Common myeloid progenitor, CD34-positive (primary cell): ENCODE measurements around the gene IL12RB2.

ENCODE experiments used
- CTCF ChIA-PET: fragments of 350-600 bp; sonication (Branson Sonifier 250); formaldehyde crosslinking; loops from one replicate; lab custom pipeline; 2021; ENCODE audit warnings: antibody characterized with exemption; lab: Charles Lee
- POLR2A ChIA-PET: fragments of 350-600 bp; sonication (Branson Sonifier 250); formaldehyde crosslinking; loops from one replicate; lab custom pipeline; 2021; ENCODE audit warnings: antibody characterized with exemption; lab: Charles Lee
- DNase-seq, 3 donors: peaks; one replicate each; pipeline versions ENCODE4 v3.0.0 to v3.0.0-alpha.2; 2013
- H3K27ac ChIP-seq, 2 experiments: 1 replicate in 1 of 2; 2 replicates in 1 of 2; pipeline ENCODE4 v1.7.0; 2013; ENCODE audit warnings: inconsistent platforms in 2 of 2, low read length in 2 of 2, mild to moderate bottlenecking in 2 of 2, low read depth in 1 of 2, moderate library complexity in 1 of 2; ENCODE audit not compliant: severe bottlenecking in 2 of 2, insufficient read depth in 1 of 2, poor library complexity in 1 of 2
- H3K27me3 ChIP-seq, 5 experiments: replicated peaks in 2 of 5; 1 replicate in 3 of 5; 2 replicates in 2 of 5; pipeline versions ENCODE4 v1.6.1 to v1.7.0; 2013; ENCODE audit warnings: low read length in 4 of 5, mild to moderate bottlenecking in 2 of 5, moderate library complexity in 2 of 5, inconsistent platforms in 1 of 5; ENCODE audit not compliant: insufficient read depth in 5 of 5, control insufficient read depth in 4 of 5
- H3K36me3 ChIP-seq, 4 experiments: 1 replicate in 2 of 4; 2 replicates in 2 of 4; pipeline versions ENCODE4 v1.6.1 to v1.7.0; 2013; ENCODE audit warnings: low read length in 3 of 4, control low read depth in 1 of 4, mild to moderate bottlenecking in 1 of 4; ENCODE audit not compliant: control insufficient read depth in 4 of 4, insufficient read depth in 4 of 4
- H3K4me1 ChIP-seq, 4 experiments: 1 replicate in 3 of 4; 2 replicates in 1 of 4; pipeline versions ENCODE4 v1.6.1 to v1.7.1; 2013; ENCODE audit warnings: low read length in 3 of 4, mild to moderate bottlenecking in 3 of 4, control low read depth in 1 of 4, inconsistent platforms in 1 of 4, moderate library complexity in 1 of 4; ENCODE audit not compliant: control insufficient read depth in 4 of 4, insufficient read depth in 4 of 4; ENCODE audit errors: control extremely low read depth in 1 of 4
- H3K4me3 ChIP-seq, 7 experiments: 1 replicate in 4 of 7; 2 replicates in 3 of 7; pipeline versions ENCODE4 v1.5.1 to v1.7.0; 2013; ENCODE audit warnings: mild to moderate bottlenecking in 7 of 7, low read length in 6 of 7, moderate library complexity in 6 of 7, inconsistent platforms in 2 of 7, low read depth in 2 of 7, control low read depth in 1 of 7; ENCODE audit not compliant: insufficient read depth in 4 of 7, control insufficient read depth in 1 of 7; ENCODE audit errors: extremely low read depth in 1 of 7
- H3K9me3 ChIP-seq, 5 experiments: 1 replicate in 4 of 5; 2 replicates in 1 of 5; pipeline versions ENCODE4 v1.6.1 to v1.7.1; 2013; ENCODE audit warnings: low read length in 4 of 5, mild to moderate bottlenecking in 2 of 5, inconsistent platforms in 1 of 5, low read depth in 1 of 5, moderate library complexity in 1 of 5; ENCODE audit not compliant: control insufficient read depth in 4 of 5, insufficient read depth in 2 of 5; ENCODE audit errors: control extremely low read depth in 1 of 5
- WGBS: methylation state at CpG from one replicate; pipeline ENCODE4 v1.1.5; 2013; ENCODE audit not compliant: insufficient coverage; 5-methylcytosine and 5-hydroxymethylcytosine counted together

The IL12RB2 gene

DNA sequence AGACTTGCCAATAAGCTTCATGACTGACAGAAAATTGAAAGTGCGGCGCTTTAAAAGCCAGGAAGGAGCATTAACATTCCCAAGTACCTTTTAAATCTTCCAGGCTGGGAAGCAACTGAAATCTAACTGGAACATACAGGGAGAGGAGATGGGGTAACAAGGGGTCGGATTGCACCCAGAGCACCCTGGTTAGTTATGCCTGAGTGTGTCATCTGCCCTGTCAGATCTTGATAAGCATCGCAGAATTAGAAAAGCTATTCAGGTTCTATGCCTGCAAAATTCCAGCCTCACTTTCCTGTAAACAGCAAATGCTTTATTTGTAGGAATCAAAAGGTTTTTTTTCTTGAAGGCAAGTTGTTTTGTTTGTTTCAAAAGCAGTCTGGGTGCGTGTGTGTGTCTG lies 64.0 kb downstream of the IL12RB2 start:
- ChIA-PET POLR2A (no interaction called here), CTCF (interaction anchor here (1.1 kb wide), 1 partner anchor 21 kb away, joined by 4 read pairs; no protein-coding TSS in a partner anchor)
- no peaks in the 10 kb centered on the region for H3K9me3 ChIP-seq
- DNase-seq, result no peak
- no peaks in the 10 kb centered on the region for H3K27me3 ChIP-seq
- H3K36me3 ChIP-seq, result peaks cover 6 to 64% (median 21%) of the 10 kb centered on the region in 4 experiments
- no peaks in the 10 kb centered on the region for H3K4me1 ChIP-seq
- no peak overlapping the region for H3K4me3 ChIP-seq
- 100% methylated on average over 4 of the region's 5 CpGs for WGBS
- H3K27ac ChIP-seq, result no peak overlapping the region

DNA sequence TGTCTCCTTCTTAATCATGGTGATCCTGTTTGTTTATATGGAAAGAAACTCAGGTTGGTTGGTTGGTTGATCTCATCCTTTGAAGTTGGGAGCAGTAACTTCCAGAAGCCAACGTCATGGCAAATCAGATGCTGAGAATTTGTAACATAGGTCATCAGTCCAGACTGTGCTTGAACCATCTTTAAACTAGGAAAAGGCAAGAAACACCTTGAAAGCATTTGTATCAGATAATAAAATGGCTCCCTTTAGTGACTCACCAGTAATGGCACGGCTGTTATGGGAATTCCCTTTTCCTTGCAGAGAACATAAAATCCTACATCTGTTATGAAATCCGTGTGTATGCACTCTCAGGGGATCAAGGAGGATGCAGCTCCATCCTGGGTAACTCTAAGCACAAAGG lies 64.5 kb downstream of the IL12RB2 start:
- DNase-seq, result no peak
- H3K27me3 ChIP-seq, result no peaks in the 10 kb centered on the region
- ChIA-PET CTCF (interaction anchor here (1.1 kb wide), 1 partner anchor 21 kb away, joined by 4 read pairs; no protein-coding TSS in a partner anchor), POLR2A (no interaction called here)
- no peaks in the 10 kb centered on the region for H3K4me1 ChIP-seq
- no peaks in the 10 kb centered on the region for H3K9me3 ChIP-seq
- no peak overlapping the region for H3K27ac ChIP-seq
- H3K4me3 ChIP-seq, result no peak overlapping the region
- WGBS, result 96% methylated on average over 3 of the region's 3 CpGs
- H3K36me3 ChIP-seq, result peaks cover 6 to 62% (median 20%) of the 10 kb centered on the region in 4 experiments

DNA sequence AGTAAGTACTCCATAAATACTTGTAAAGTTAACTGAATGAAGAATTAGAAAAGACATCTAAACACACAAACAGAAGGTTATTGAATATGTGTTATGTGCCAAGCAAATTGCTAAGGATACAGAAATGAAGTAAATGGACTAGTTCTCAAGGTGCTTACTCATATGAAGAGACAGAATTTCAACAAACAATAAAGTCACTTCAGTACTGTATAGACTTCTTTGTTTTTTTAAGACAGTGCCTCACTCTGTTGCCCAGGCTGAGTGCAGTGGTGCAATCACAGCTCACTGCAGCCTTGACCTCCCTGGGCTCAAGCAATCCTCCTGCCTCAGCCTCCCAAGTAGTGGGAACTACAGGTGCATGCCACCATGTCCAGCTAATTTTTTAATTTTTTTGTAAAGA lies 65.2 kb downstream of the IL12RB2 start:
- Histone ChIP-seq H3K4me3 (no peak overlapping the region), H3K4me1 (no peaks in the 10 kb centered on the region), H3K36me3 (peaks cover 3 to 56% (median 20%) of the 10 kb centered on the region in 4 experiments), H3K27ac (no peak overlapping the region), H3K9me3 (no peaks in the 10 kb centered on the region), H3K27me3 (no peaks in the 10 kb centered on the region)
- DNase-seq, result no peak
- ChIA-PET POLR2A (no interaction called here), CTCF (interaction anchor here (1.0 to 1.6 kb wide), 4 partner anchors 14 to 127 kb away, joined by 3 to 4 read pairs (median 4); no protein-coding TSS in a partner anchor)

DNA sequence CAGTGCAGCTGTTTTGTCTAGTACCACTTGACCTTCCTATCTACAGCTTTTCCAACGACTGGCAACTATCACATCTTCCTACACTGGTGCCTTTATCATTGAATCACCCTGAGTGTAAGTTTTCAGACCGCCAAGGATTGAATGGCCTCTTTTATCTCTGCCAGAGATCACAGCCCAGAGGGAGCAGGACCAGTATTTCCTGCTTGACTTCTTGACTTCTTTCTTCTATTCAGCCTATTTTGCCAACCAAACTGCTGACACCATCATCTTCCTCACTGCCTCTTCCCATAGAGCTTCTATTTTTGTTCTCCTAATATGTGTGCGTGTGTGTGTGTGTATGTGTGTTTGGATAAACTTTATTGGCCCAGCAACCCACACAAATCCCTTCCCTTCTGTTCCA lies 68.7 kb downstream of the IL12RB2 start:
- Histone ChIP-seq H3K27me3 (no peaks in the 10 kb centered on the region), H3K4me1 (no peaks in the 10 kb centered on the region), H3K27ac (no peak overlapping the region), H3K4me3 (no peak overlapping the region), H3K36me3 (peaks cover 7 to 48% (median 29%) of the 10 kb centered on the region in 4 experiments), H3K9me3 (peaks cover 0 to 7% (median 0%) of the 10 kb centered on the region in 5 experiments)
- ChIA-PET POLR2A (no interaction called here), CTCF (no interaction called here)
- WGBS, result 82% methylated on average over 2 of the region's 3 CpGs
- DNase-seq, result no peak

DNA sequence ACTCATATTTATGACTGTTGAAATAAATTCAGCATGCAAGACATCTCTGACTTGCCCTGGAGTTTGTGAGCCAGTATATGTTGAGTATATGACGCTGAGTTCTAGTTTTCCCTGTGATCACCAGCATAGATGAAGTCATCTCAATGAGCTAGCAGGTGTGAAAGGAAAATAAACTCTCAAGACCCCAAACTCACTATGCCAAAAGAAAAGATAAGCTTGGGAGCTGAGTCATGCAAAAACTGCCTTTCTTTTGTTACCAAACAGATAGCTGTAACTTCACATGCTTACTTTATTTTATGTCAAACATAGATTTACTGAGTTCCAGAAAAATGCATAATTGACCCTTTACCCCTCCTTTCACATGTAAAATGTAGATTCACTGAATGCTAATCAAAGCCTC lies 69.6 kb downstream of the IL12RB2 start:
- ChIA-PET CTCF (no interaction called here), POLR2A (no interaction called here)
- DNase-seq, result peak in 2 of 3 donors; percentile 13 to 19
- WGBS, result no CpG with 5 or more reads among the region's 1 CpG
- peaks cover 7 to 46% (median 30%) of the 10 kb centered on the region in 4 experiments for H3K36me3 ChIP-seq
- no peak overlapping the region for H3K27ac ChIP-seq
- peaks cover 0 to 7% (median 0%) of the 10 kb centered on the region in 5 experiments for H3K9me3 ChIP-seq
- H3K4me1 ChIP-seq, result no peaks in the 10 kb centered on the region
- no peaks in the 10 kb centered on the region for H3K27me3 ChIP-seq
- no peak overlapping the region for H3K4me3 ChIP-seq

GRCh38 chr1:67381154-67381553 lies 73.5 kb downstream of the IL12RB2 start:
- Histone ChIP-seq H3K27ac (no peak overlapping the region), H3K4me1 (no peaks in the 10 kb centered on the region), H3K36me3 (peaks cover 10 to 61% (median 43%) of the 10 kb centered on the region in 4 experiments), H3K9me3 (peaks cover 0 to 29% (median 17%) of the 10 kb centered on the region in 5 experiments), H3K4me3 (no peak overlapping the region), H3K27me3 (no peaks in the 10 kb centered on the region)
- no peak for DNase-seq
- CTCF ChIA-PET, result no interaction called here
- WGBS, result 90% methylated on average over 2 of the region's 4 CpGs
- POLR2A ChIA-PET, result no interaction called here

GRCh38 chr1:67382292-67382691 lies 74.6 kb downstream of the IL12RB2 start:
- CTCF ChIA-PET, result interaction anchor here (0.5 to 0.6 kb wide), 2 partner anchors 72 to 176 kb away, joined by 3 read pairs; no protein-coding TSS in a partner anchor
- H3K36me3 ChIP-seq, result peaks cover 10 to 67% (median 40%) of the 10 kb centered on the region in 4 experiments

More at GRCh38 chr1:67382292-67382691, 74.6 kb downstream of the IL12RB2 start:
- Histone ChIP-seq H3K4me3 (no peak overlapping the region), H3K27me3 (no peaks in the 10 kb centered on the region), H3K4me1 (no peaks in the 10 kb centered on the region), H3K27ac (no peak overlapping the region), H3K9me3 (peaks cover 0 to 29% (median 17%) of the 10 kb centered on the region in 5 experiments)
- 100% methylated on average over 1 of the region's 1 CpG for WGBS
- DNase-seq, result no peak
- POLR2A ChIA-PET, result no interaction called here
